Spleen (tissue), 11 donors: Measurements from ENCODE around the gene GPRC5B. TPM values are rescaled to one million over a fixed set of nuclear protein-coding genes. Genes with fewer than 3 reads are reported as not detected.
A peak's percentile ranks its signal among the peaks of the same experiment; 100 is the strongest.

Source experiments
- DNase-seq: peaks from one replicate; pipeline ENCODE4 v3.0.0-alpha.2; 2020
- H3K27ac ChIP-seq, 8 donors: fragments of 200-600 bp; sonication (generic) in 7 of 8; 1 replicate in 4 of 8; 2 replicates in 4 of 8; pipeline versions ENCODE4 v1.5.0 to v1.8.0; 2016 to 2021; ENCODE audit warnings: inconsistent platforms in 4 of 8, mild to moderate bottlenecking in 4 of 8, moderate library complexity in 1 of 8
- H3K27me3 ChIP-seq, 7 donors: fragments of 200-600 bp; sonication (generic) in 6 of 7; replicated peaks in 1 of 7; 1 replicate in 4 of 7; 2 replicates in 3 of 7; pipeline versions ENCODE4 v1.5.0 to v1.8.0; 2016 to 2021; ENCODE audit warnings: inconsistent platforms in 3 of 7, mild to moderate bottlenecking in 1 of 7
- H3K36me3 ChIP-seq, 6 donors: fragments of 200-600 bp; sonication (generic) in 5 of 6; 1 replicate in 4 of 6; 2 replicates in 2 of 6; pipeline versions ENCODE4 v1.5.0 to v1.8.0; 2016 to 2021; ENCODE audit warnings: inconsistent platforms in 2 of 6
- H3K4me1 ChIP-seq, 6 donors: fragments of 200-600 bp; sonication (generic) in 5 of 6; 1 replicate in 3 of 6; 2 replicates in 3 of 6; pipeline versions ENCODE4 v1.5.0 to v1.8.0; 2016 to 2021; ENCODE audit warnings: inconsistent platforms in 3 of 6
- H3K4me3 ChIP-seq, 8 donors: fragments of 200-600 bp; sonication (generic) in 7 of 8; 1 replicate in 4 of 8; 2 replicates in 4 of 8; pipeline versions ENCODE4 v1.5.0 to v1.8.0; 2016 to 2021; ENCODE audit warnings: inconsistent platforms in 4 of 8, mild to moderate bottlenecking in 4 of 8, moderate library complexity in 2 of 8
- H3K9me3 ChIP-seq, 8 donors: fragments of 200-600 bp; sonication (generic) in 7 of 8; 1 replicate in 4 of 8; 2 replicates in 4 of 8; pipeline versions ENCODE4 v1.5.0 to v1.8.0; 2016 to 2021; ENCODE audit warnings: inconsistent platforms in 4 of 8
- POLR2A ChIP-seq, 3 donors: fragments of 450-650 bp; IDR thresholded peaks; one replicate each; pipeline ENCODE4 v1.5.1; 2017; ENCODE audit warnings: antibody characterized with exemption in 3 of 3, mild to moderate bottlenecking in 1 of 3
- POLR2AphosphoS5 ChIP-seq, 3 donors: sonication (generic); formaldehyde crosslinking; IDR thresholded peaks; one replicate each; pipeline ENCODE4 v1.5.1; 2017; ENCODE audit warnings: antibody characterized with exemption in 3 of 3
- WGBS, 5 donors: extraction: QIAGEN DNeasy Blood & Tissue Kit in 3 of 5; methylation state at CpG; one replicate each; pipeline versions ENCODE4 v1.1.5 to v1.1.7; 2013 to 2018; 5-methylcytosine and 5-hydroxymethylcytosine counted together
- intact Hi-C: fragments of 100-400 bp; cut with DNase I; formaldehyde crosslinking; loops from one replicate; pipeline ENCODE4 v1.15.0; 2023; ENCODE audit warnings: low total_unique reads
- polyA plus RNA-seq, 3 donors: library from polyadenylated mRNA; stranded (reverse); fragments of 200-250 nt; gene quantifications; one replicate each; pipeline ENCODE4 v1.2.1, GENCODE V29; 2013
- total RNA-seq, 7 donors: library from RNA; depleted of rRNA in 3 of 7; stranded (reverse); fragments of >200 nt in 3 of 7; fragmentation: NEBNext Ultra II Directional in 4 of 7; extraction: Animal tissue kit (Norgen Biotek cat#: 25700) in 4 of 7; gene quantifications; one replicate each; pipeline versions ENCODE4 v1.1.0 to v1.2.1, GENCODE V29; 2016 to 2021
- TF ChIP-seq, protein P1 (sequence below), 11 experiments: fragments of 200-600 bp in 7 of 11; fragments of 450-650 bp in 4 of 11; sonication (generic) in 4 of 11; IDR thresholded peaks in 8 of 11; conservative IDR thresholded peaks in 3 of 11; 1 replicate in 7 of 11; 2 replicates in 4 of 11; pipeline versions ENCODE4 v1.4.0 to v1.8.0; 2016 to 2021; ENCODE audit warnings: antibody characterized with exemption in 11 of 11, inconsistent platforms in 4 of 11, mild to moderate bottlenecking in 1 of 11
- donor health status: healthy with polysubstance abuse.
- donor health status: DM: no; HTN: no; CAD: no; lungs with moderate emphysema.
- donor health status: DM: no; HTN: no; CAD: no.
- donor health status: Bipolar disorder and iron deficiency.
- donor health status: healthy.
- donor health status: DM: no; HTN: no; CAD: no.
- donor health status: DM: yes; HTN: yes; CAD: no.

Gene GPRC5B
- total and polyA plus RNA-seq, 10 donors, result 4.0 to 8.6 (median 6.5) TPM

DNA sequence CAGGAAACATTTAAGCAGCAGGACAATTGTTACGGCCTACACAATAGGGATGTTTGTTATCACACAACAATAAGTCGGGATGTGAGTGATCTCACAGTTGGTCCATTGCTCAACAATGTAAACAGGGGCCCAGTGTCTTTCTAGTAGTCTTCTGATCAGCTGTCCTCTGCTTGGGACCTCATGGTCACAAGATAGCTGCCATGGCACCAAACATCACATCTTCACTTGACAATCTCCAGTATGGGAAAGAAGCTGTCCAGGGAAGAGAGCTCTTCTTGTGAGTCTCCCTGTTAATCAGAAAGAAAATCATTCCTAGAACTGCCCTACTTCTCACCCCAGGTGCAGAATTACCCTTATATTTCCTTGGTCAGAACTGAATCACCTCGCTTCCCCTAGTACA lies 6.3 kb upstream of the GPRC5B start:
- no peak overlapping the region for H3K4me3 ChIP-seq
- intact Hi-C loops, result no loop called here
- no peak for DNase-seq
- no peak overlapping the region for H3K27ac ChIP-seq
- WGBS, 5 donors, result 82 to 94% (median 88%) methylated on average over 3 of the region's 3 CpGs
- peaks cover 6 to 8% (median 7%) of the 10 kb centered on the region in 6 donors for H3K4me1 ChIP-seq
- H3K27me3 ChIP-seq, result peaks cover 0 to 4% (median 2%) of the 10 kb centered on the region in 7 donors
- H3K9me3 ChIP-seq, result peaks cover 0 to 5% (median 0%) of the 10 kb centered on the region in 8 donors
- H3K36me3 ChIP-seq, result no peaks in the 10 kb centered on the region
- TF ChIP-seq POLR2AphosphoS5 (IDR thresholded peaks at IDR 0.05), result no peak
- no peak for TF ChIP-seq POLR2A (IDR thresholded peaks at IDR 0.05)
- TF ChIP-seq, protein P1, sequence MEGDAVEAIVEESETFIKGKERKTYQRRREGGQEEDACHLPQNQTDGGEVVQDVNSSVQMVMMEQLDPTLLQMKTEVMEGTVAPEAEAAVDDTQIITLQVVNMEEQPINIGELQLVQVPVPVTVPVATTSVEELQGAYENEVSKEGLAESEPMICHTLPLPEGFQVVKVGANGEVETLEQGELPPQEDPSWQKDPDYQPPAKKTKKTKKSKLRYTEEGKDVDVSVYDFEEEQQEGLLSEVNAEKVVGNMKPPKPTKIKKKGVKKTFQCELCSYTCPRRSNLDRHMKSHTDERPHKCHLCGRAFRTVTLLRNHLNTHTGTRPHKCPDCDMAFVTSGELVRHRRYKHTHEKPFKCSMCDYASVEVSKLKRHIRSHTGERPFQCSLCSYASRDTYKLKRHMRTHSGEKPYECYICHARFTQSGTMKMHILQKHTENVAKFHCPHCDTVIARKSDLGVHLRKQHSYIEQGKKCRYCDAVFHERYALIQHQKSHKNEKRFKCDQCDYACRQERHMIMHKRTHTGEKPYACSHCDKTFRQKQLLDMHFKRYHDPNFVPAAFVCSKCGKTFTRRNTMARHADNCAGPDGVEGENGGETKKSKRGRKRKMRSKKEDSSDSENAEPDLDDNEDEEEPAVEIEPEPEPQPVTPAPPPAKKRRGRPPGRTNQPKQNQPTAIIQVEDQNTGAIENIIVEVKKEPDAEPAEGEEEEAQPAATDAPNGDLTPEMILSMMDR (IDR thresholded peaks at IDR 0.05 in 8 of 11, conservative IDR thresholded peaks at IDR 0.05 in 3 of 11), result no peak

DNA sequence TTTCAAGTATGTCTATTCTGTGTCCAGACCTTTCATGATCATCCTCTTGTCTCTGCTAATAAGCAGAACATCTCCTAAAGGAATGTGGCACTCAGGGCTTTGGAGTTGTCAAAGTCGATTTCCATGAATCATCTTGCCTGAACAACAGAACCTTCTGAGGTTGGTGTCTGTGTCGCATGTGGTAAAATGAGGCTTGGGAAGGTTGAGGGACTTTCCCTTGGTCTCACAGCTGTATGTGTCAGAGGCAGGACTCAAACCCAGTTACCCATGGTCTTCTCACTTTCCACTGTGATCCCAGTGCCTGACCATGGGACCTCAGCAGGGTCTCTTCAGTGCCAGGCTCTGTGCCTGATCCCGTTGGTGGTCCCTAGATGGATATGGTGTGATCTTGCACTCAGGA lies 4.2 kb upstream of the GPRC5B start:
- 67 to 74% (median 68%) methylated on average over 3 of the region's 3 CpGs for WGBS, 5 donors
- intact Hi-C loops, result loop anchor here (5.0 kb wide), 3 partner anchors 287 to 327 kb away; no protein-coding TSS in a partner anchor
- H3K27ac ChIP-seq, result no peak overlapping the region
- no peaks in the 10 kb centered on the region for H3K36me3 ChIP-seq
- TF ChIP-seq, protein P1 (IDR thresholded peaks at IDR 0.05 in 8 of 11, conservative IDR thresholded peaks at IDR 0.05 in 3 of 11), result no peak
- TF ChIP-seq POLR2AphosphoS5 (IDR thresholded peaks at IDR 0.05) (no peak), POLR2A (IDR thresholded peaks at IDR 0.05) (no peak)
- peaks cover 0 to 5% (median 0%) of the 10 kb centered on the region in 8 donors for H3K9me3 ChIP-seq
- no peak overlapping the region for H3K4me3 ChIP-seq
- peaks cover 0 to 25% (median 20%) of the 10 kb centered on the region in 7 donors for H3K27me3 ChIP-seq
- DNase-seq, result no peak
- H3K4me1 ChIP-seq, result peaks cover 15 to 27% (median 25%) of the 10 kb centered on the region in 6 donors

DNA sequence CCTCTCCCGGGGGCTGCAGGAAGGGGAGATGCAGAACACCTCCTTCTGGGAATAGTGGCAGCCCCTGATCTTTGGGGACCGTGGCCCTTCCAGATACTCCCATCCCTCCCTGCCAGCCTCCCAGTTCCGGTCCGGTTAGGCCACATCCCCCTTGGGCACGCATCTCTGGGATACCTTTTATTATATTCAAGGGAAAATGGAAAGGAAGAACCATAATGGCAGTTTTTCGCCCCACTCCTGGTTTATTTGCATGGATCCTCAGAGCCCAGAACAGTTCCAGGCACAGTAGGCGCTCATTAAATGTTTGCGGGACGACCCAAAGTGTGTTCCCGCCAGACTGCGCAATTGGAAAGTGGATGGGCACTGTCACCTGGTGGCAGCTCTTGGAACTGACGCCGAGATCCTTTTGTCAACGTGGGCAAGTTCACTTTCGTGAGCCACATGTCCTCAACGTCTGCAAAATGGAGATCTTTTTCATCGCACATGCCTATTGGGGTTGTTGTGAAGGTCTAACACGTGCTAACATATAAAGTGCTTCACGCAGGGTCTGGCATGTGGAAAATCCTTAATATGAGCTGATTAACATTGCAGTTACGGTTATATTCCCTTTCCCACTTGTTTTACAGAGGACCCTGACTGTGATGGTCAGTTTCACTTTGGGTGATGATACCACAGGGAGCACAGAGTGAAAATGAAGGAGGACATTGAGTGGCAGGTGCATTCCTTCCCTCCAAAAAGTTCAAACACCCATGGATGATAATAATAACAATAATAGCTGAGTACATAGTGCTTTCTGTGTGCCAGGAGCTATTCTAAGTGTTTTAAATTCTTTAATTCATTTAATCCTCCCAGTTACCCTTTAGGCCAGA lies 1.7 kb upstream of the GPRC5B start:
- H3K4me1 ChIP-seq, result peaks cover 19 to 38% (median 34%) of the 10 kb centered on the region in 6 donors
- peaks cover 0 to 5% (median 0%) of the 10 kb centered on the region in 8 donors for H3K9me3 ChIP-seq
- TF ChIP-seq POLR2A (IDR thresholded peaks at IDR 0.05) (no peak), POLR2AphosphoS5 (IDR thresholded peaks at IDR 0.05) (no peak)
- TF ChIP-seq, protein P1 (IDR thresholded peaks at IDR 0.05 in 8 of 11, conservative IDR thresholded peaks at IDR 0.05 in 3 of 11), result peak; percentile 88 to 98 (median 95)
- H3K36me3 ChIP-seq, result no peaks in the 10 kb centered on the region
- WGBS, 5 donors, result 5 to 7% (median 6%) methylated on average over 20 of the region's 20 CpGs
- intact Hi-C loops, result loop anchor here (5.0 kb wide), 3 partner anchors 284 to 324 kb away; no protein-coding TSS in a partner anchor
- H3K27me3 ChIP-seq, result peaks cover 0 to 50% (median 31%) of the 10 kb centered on the region in 7 donors
- peak; percentile 88 for DNase-seq
- no peak overlapping the region for H3K27ac ChIP-seq
- peak overlapping the region in 6 of 8 donors; percentile 48 to 70 (median 53) for H3K4me3 ChIP-seq
